HepG2 (cell line): ENCODE measurements around the gene CDC23. TPM values are rescaled to one million over a fixed set of nuclear protein-coding genes. Genes with fewer than 3 reads are reported as not detected.

ENCODE experiments used
- CREM ChIP-seq, 2 experiments: sonication (generic) in 1 of 2; formaldehyde crosslinking in 1 of 2; IDR thresholded peaks; 2 replicates each; pipeline versions ENCODE4 v1.4.0 to v1.6.1; 2016 to 2020; ENCODE audit warnings: antibody characterized with exemption in 1 of 2, mild to moderate bottlenecking in 1 of 2, missing genetic modification reagents in 1 of 2
- GZF1 ChIP-seq: sonication (generic); formaldehyde crosslinking; IDR thresholded peaks from 2 replicates; pipeline ENCODE4 v1.5.1; 2020; ENCODE audit warnings: mild to moderate bottlenecking, missing genetic modification reagents
- RAD51 ChIP-seq: fragments of 450-650 bp; IDR thresholded peaks from 2 replicates; pipeline ENCODE4 v1.6.1; 2016; ENCODE audit warnings: borderline replicate concordance
- REL ChIP-seq: sonication (generic); formaldehyde crosslinking; conservative IDR thresholded peaks from 2 replicates; pipeline ENCODE4 v1.8.0; 2022; ENCODE audit warnings: mild to moderate bottlenecking, missing genetic modification reagents, moderate library complexity
- REXO4 ChIP-seq: sonication (generic); formaldehyde crosslinking; IDR thresholded peaks from 2 replicates; pipeline ENCODE4 v1.8.0; 2022; ENCODE audit warnings: missing genetic modification reagents, mild to moderate bottlenecking, borderline replicate concordance
- TBX2 ChIP-seq: sonication (generic); formaldehyde crosslinking; IDR thresholded peaks from 2 replicates; pipeline ENCODE4 v1.5.0; 2020; ENCODE audit warnings: missing genetic modification reagents, mild to moderate bottlenecking, borderline replicate concordance
- THAP11 ChIP-seq: IDR thresholded peaks from 2 replicates; pipeline ENCODE4 v1.6.1; 2016; ENCODE audit warnings: missing biosample characterization, missing genetic modification reagents
- ZNF225 ChIP-seq: sonication (generic); formaldehyde crosslinking; IDR thresholded peaks from 2 replicates; pipeline ENCODE4 v1.4.0; 2020; ENCODE audit warnings: mild to moderate bottlenecking, missing genetic modification reagents
- ZNF44 ChIP-seq: sonication (generic); formaldehyde crosslinking; IDR thresholded peaks from 2 replicates; pipeline ENCODE4 v1.5.1; 2020; ENCODE audit warnings: mild to moderate bottlenecking, missing genetic modification reagents
- ZNF446 ChIP-seq: sonication (generic); formaldehyde crosslinking; IDR thresholded peaks from 2 replicates; pipeline ENCODE4 v1.5.0; 2020; ENCODE audit warnings: mild to moderate bottlenecking, missing genetic modification reagents
- polyA plus RNA-seq, 8 experiments: library from polyadenylated mRNA; depleted of rRNA in 3 of 8; stranded (reverse) in 7 of 8; unstranded in 1 of 8; fragments of >200 nt; fragmentation: Illumina TruSeq in 4 of 8; extraction: Trizol in 4 of 8; gene quantifications; 2 replicates each; pipeline versions ENCODE4 v1.2.1 to v1.2.3, GENCODE V29; 2011 to 2016; ENCODE audit warnings: low read depth in 4 of 8, missing spikeins in 1 of 8, mixed read lengths in 1 of 8; ENCODE audit not compliant: insufficient read depth in 1 of 8
- total RNA-seq, 5 experiments: library from RNA; depleted of rRNA; stranded (reverse); fragments of >200 nt; fragmentation: Illumina TruSeq; extraction: Trizol; gene quantifications; 2 replicates each; pipeline ENCODE4 v1.2.3, GENCODE V29; 2016; ENCODE audit warnings: low read depth in 1 of 5
- TF ChIP-seq, protein P1 (sequence below), 2 experiments: fragments of 450-650 bp in 1 of 2; sonication (generic) in 1 of 2; formaldehyde crosslinking in 1 of 2; IDR thresholded peaks; 2 replicates each; pipeline versions ENCODE4 v1.6.1 to v1.8.0; 2016 to 2022; ENCODE audit warnings: antibody characterized with exemption in 1 of 2, mild to moderate bottlenecking in 1 of 2, missing genetic modification reagents in 1 of 2
- TF ChIP-seq, protein P2 (sequence below), 2 experiments: sonication (generic) in 1 of 2; formaldehyde crosslinking in 1 of 2; IDR thresholded peaks; 2 replicates each; pipeline versions ENCODE4 v1.6.1 to v1.9.0; 2014 to 2022; ENCODE audit warnings: antibody characterized with exemption in 1 of 2, borderline replicate concordance in 1 of 2, inconsistent platforms in 1 of 2, low read depth in 1 of 2, missing genetic modification reagents in 1 of 2

The CDC23 gene
- total and polyA plus RNA-seq, 2 of the 13 experiments (the other 11 are each of a cell fraction or from before 2014, with no cell fraction given), result 38.3 to 47.7 TPM

DNA sequence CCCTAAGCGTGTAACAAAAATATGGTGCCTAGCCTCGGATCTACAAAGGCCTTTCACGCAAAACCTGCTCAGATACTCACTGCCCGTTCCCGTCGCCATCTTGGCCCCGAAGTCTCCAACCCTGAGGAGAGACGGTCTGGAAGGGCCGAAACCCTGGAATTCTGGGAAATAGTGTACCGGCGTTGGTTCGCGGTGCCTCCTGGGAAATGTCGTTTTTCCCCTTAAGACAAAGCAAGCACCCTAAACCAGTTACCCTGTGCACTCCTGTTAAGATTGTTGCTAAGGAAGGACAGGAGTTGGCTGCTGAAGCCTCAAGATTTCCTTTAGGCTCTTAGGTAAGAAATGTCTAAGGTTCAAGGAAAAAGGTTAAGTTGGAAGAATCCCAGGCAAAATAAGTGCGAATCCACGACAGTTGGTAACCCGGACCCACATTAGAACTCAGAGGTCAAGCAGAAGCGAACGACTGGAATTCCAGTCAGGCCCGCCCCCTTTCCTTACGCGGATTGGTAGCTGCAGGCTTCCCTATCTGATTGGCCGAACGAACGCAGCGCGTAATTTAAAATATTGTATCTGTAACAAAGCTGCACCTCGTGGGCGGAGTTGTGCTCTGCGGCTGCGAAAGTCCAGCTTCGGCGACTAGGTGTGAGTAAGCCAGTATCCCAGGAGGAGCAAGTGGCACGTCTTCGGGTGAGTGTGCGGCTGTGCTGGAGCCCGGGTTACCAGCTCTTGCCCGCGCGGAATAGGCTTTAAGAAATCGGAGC is 34.4 kb downstream of the CDC23 start, which contains the start of the genes BRD8 and KIF20A (continued):
- TF ChIP-seq, protein P1, sequence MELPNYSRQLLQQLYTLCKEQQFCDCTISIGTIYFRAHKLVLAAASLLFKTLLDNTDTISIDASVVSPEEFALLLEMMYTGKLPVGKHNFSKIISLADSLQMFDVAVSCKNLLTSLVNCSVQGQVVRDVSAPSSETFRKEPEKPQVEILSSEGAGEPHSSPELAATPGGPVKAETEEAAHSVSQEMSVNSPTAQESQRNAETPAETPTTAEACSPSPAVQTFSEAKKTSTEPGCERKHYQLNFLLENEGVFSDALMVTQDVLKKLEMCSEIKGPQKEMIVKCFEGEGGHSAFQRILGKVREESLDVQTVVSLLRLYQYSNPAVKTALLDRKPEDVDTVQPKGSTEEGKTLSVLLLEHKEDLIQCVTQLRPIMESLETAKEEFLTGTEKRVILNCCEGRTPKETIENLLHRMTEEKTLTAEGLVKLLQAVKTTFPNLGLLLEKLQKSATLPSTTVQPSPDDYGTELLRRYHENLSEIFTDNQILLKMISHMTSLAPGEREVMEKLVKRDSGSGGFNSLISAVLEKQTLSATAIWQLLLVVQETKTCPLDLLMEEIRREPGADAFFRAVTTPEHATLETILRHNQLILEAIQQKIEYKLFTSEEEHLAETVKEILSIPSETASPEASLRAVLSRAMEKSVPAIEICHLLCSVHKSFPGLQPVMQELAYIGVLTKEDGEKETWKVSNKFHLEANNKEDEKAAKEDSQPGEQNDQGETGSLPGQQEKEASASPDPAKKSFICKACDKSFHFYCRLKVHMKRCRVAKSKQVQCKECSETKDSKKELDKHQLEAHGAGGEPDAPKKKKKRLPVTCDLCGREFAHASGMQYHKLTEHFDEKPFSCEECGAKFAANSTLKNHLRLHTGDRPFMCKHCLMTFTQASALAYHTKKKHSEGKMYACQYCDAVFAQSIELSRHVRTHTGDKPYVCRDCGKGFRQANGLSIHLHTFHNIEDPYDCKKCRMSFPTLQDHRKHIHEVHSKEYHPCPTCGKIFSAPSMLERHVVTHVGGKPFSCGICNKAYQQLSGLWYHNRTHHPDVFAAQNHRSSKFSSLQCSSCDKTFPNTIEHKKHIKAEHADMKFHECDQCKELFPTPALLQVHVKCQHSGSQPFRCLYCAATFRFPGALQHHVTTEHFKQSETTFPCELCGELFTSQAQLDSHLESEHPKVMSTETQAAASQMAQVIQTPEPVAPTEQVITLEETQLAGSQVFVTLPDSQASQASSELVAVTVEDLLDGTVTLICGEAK (IDR thresholded peaks at IDR 0.05), result no peak
- TF ChIP-seq, protein P1 (CRISPR knock-in tag; IDR thresholded peaks at IDR 0.05), result peak; percentile 32; the same call in 1 of the 2 replicates
- TF ChIP-seq THAP11 (CRISPR knock-in tag) (peak; percentile 98), ZNF446 (CRISPR knock-in tag) (no peak), GZF1 (CRISPR knock-in tag) (0 out of 2 replicates have a peak, but pooled peaks have one; percentile 33), ZNF44 (CRISPR knock-in tag) (no peak), ZNF225 (CRISPR knock-in tag) (no peak), CREM (IDR thresholded peaks at IDR 0.05) (peak; percentile 91), CREM (CRISPR knock-in tag; IDR thresholded peaks at IDR 0.05) (no peak), TBX2 (peak; percentile 52), REL (0 out of 2 replicates have a peak, but pooled peaks have one; percentile 35), REXO4 (CRISPR knock-in tag) (no peak), RAD51 (no peak)
- TF ChIP-seq, protein P2, sequence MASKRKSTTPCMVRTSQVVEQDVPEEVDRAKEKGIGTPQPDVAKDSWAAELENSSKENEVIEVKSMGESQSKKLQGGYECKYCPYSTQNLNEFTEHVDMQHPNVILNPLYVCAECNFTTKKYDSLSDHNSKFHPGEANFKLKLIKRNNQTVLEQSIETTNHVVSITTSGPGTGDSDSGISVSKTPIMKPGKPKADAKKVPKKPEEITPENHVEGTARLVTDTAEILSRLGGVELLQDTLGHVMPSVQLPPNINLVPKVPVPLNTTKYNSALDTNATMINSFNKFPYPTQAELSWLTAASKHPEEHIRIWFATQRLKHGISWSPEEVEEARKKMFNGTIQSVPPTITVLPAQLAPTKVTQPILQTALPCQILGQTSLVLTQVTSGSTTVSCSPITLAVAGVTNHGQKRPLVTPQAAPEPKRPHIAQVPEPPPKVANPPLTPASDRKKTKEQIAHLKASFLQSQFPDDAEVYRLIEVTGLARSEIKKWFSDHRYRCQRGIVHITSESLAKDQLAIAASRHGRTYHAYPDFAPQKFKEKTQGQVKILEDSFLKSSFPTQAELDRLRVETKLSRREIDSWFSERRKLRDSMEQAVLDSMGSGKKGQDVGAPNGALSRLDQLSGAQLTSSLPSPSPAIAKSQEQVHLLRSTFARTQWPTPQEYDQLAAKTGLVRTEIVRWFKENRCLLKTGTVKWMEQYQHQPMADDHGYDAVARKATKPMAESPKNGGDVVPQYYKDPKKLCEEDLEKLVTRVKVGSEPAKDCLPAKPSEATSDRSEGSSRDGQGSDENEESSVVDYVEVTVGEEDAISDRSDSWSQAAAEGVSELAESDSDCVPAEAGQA (IDR thresholded peaks at IDR 0.05; ENCODE audit: low read depth), result peak; percentile 26; the same call in 1 of the 2 replicates
- TF ChIP-seq, protein P2 (CRISPR knock-in tag; IDR thresholded peaks at IDR 0.05; ENCODE audit: borderline replicate concordance), result no peak; the same call in 1 of the 2 replicates
